SK-N-SH (cell line): ENCODE measurements around the gene PPM1A.

Source experiments
- EP300 ChIP-seq, 2 experiments: IDR thresholded peaks; 2 replicates each; pipeline versions ENCODE4 v1.4.0 to v1.6.1; 2012; ENCODE audit warnings: borderline replicate concordance in 1 of 2, low read depth in 1 of 2, low read length in 1 of 2
- FOXM1 ChIP-seq: IDR thresholded peaks from 2 replicates; pipeline ENCODE4 v1.4.0; 2012; ENCODE audit warnings: low read depth, mild to moderate bottlenecking
- JUND ChIP-seq: IDR thresholded peaks from 2 replicates; pipeline ENCODE4 v1.4.0; 2012
- TCF12 ChIP-seq: IDR thresholded peaks from 2 replicates; pipeline ENCODE4 v1.4.0; 2012
- USF1 ChIP-seq: IDR thresholded peaks from 2 replicates; pipeline ENCODE4 v1.4.0; 2012; ENCODE audit warnings: low read depth, borderline replicate concordance
- USF2 ChIP-seq: fragments of 150-350 bp; IDR thresholded peaks from 2 replicates; pipeline ENCODE4 v1.6.1; 2017; ENCODE audit warnings: antibody characterized with exemption, low read length, low read depth, borderline replicate concordance
- TF ChIP-seq, protein P1 (sequence below): IDR thresholded peaks from 2 replicates; pipeline ENCODE4 v1.6.1; 2012; ENCODE audit warnings: mild to moderate bottlenecking, low read depth, low read length, moderate library complexity
- TF ChIP-seq, protein P2 (sequence below): fragments of 200-600 bp; sonication (generic); IDR thresholded peaks from 2 replicates; pipeline ENCODE4 v1.6.1; 2017; ENCODE audit warnings: antibody characterized with exemption, mild to moderate bottlenecking, moderate library complexity

- TF ChIP-seq, protein P1, sequence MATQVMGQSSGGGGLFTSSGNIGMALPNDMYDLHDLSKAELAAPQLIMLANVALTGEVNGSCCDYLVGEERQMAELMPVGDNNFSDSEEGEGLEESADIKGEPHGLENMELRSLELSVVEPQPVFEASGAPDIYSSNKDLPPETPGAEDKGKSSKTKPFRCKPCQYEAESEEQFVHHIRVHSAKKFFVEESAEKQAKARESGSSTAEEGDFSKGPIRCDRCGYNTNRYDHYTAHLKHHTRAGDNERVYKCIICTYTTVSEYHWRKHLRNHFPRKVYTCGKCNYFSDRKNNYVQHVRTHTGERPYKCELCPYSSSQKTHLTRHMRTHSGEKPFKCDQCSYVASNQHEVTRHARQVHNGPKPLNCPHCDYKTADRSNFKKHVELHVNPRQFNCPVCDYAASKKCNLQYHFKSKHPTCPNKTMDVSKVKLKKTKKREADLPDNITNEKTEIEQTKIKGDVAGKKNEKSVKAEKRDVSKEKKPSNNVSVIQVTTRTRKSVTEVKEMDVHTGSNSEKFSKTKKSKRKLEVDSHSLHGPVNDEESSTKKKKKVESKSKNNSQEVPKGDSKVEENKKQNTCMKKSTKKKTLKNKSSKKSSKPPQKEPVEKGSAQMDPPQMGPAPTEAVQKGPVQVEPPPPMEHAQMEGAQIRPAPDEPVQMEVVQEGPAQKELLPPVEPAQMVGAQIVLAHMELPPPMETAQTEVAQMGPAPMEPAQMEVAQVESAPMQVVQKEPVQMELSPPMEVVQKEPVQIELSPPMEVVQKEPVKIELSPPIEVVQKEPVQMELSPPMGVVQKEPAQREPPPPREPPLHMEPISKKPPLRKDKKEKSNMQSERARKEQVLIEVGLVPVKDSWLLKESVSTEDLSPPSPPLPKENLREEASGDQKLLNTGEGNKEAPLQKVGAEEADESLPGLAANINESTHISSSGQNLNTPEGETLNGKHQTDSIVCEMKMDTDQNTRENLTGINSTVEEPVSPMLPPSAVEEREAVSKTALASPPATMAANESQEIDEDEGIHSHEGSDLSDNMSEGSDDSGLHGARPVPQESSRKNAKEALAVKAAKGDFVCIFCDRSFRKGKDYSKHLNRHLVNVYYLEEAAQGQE = no peak
- TF ChIP-seq, protein P2, sequence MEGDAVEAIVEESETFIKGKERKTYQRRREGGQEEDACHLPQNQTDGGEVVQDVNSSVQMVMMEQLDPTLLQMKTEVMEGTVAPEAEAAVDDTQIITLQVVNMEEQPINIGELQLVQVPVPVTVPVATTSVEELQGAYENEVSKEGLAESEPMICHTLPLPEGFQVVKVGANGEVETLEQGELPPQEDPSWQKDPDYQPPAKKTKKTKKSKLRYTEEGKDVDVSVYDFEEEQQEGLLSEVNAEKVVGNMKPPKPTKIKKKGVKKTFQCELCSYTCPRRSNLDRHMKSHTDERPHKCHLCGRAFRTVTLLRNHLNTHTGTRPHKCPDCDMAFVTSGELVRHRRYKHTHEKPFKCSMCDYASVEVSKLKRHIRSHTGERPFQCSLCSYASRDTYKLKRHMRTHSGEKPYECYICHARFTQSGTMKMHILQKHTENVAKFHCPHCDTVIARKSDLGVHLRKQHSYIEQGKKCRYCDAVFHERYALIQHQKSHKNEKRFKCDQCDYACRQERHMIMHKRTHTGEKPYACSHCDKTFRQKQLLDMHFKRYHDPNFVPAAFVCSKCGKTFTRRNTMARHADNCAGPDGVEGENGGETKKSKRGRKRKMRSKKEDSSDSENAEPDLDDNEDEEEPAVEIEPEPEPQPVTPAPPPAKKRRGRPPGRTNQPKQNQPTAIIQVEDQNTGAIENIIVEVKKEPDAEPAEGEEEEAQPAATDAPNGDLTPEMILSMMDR = no peak
- TF ChIP-seq JUND (no peak), EP300 (IDR thresholded peaks at IDR 0.05; ENCODE audit: borderline replicate concordance in 1 of 2, low read depth in 1 of 2, low read length in 1 of 2) (no peak), TCF12 (no peak), USF1 (no peak), FOXM1 (no peak), USF2 (no peak)
Observed at GRCh38 chr14:60238955-60239354, 10.1 kb upstream of the PPM1A start.
